WTC11 (cell line): ENCODE results near the gene TAF1L. TPM values are rescaled to one million over a fixed set of nuclear protein-coding genes. Genes with fewer than 3 reads are reported as not detected.
A peak's percentile ranks its signal among the peaks of the same experiment; 100 is the strongest.

Source experiments
- ATAC-seq: fragments of 200-7000 bp; cut with Tn5 transposase; 2 replicates; pipeline ENCODE4 v1.10.0; 2021; ENCODE audit warnings: mild to moderate bottlenecking, moderate library complexity
- CTCF ChIA-PET: fragments of 300-600 bp; sonication (Branson Sonifier 250); formaldehyde crosslinking; loops from one replicate; lab custom pipeline; 2021; ENCODE audit warnings: antibody characterized with exemption; lab: Charles Lee
- POLR2A ChIA-PET: fragments of 350-600 bp; sonication (Branson Sonifier 250); formaldehyde crosslinking; loops from one replicate; lab custom pipeline; 2021; ENCODE audit warnings: antibody characterized with exemption; lab: Charles Lee
- DNase-seq: peaks from one replicate; pipeline ENCODE4 v3.0.0; 2021; ENCODE audit warnings: low spot score
- H3K27ac Mint-ChIP-seq: 2 replicates; pipeline ENCODE4 v1.8.0; 2021; ENCODE audit warnings: mixed read lengths
- H3K27me3 Mint-ChIP-seq: 2 replicates; pipeline ENCODE4 v1.8.0; 2021; ENCODE audit warnings: low read depth, mild to moderate bottlenecking, moderate library complexity, mixed read lengths
- H3K36me3 Mint-ChIP-seq: 2 replicates; pipeline ENCODE4 v1.8.0; 2021; ENCODE audit warnings: mixed read lengths
- H3K4me1 Mint-ChIP-seq: 2 replicates; pipeline ENCODE4 v1.8.0; 2022; ENCODE audit warnings: mixed read lengths
- H3K4me3 Mint-ChIP-seq: 2 replicates; pipeline ENCODE4 v1.8.0; 2021; ENCODE audit warnings: mild to moderate bottlenecking, moderate library complexity, mixed read lengths
- H3K9me3 Mint-ChIP-seq: 2 replicates; pipeline ENCODE4 v1.8.0; 2021; ENCODE audit warnings: mixed read lengths
- ATF1 ChIP-seq: sonication (generic); formaldehyde crosslinking; IDR thresholded peaks from 2 replicates; pipeline ENCODE4 v1.8.1; 2023; ENCODE audit warnings: mild to moderate bottlenecking, moderate library complexity, missing genetic modification reagents
- FOXP1 ChIP-seq: sonication (generic); formaldehyde crosslinking; IDR thresholded peaks from 2 replicates; pipeline ENCODE4 v1.8.0; 2022; ENCODE audit warnings: missing genetic modification reagents, mild to moderate bottlenecking, moderate library complexity, borderline replicate concordance
- MYBL2 ChIP-seq: sonication (generic); formaldehyde crosslinking; IDR thresholded peaks from 2 replicates; pipeline ENCODE4 v1.8.1; 2023; ENCODE audit warnings: mild to moderate bottlenecking, moderate library complexity, missing genetic modification reagents
- NR2C2 ChIP-seq: sonication (generic); formaldehyde crosslinking; IDR thresholded peaks from 2 replicates; pipeline ENCODE4 v1.8.0; 2022; ENCODE audit warnings: mild to moderate bottlenecking, missing genetic modification reagents
- OVOL2 ChIP-seq: fragments of 250-450 bp; sonication (Bioruptor Pico); IDR thresholded peaks from 2 replicates; pipeline ENCODE4 v1.9.0; 2021; ENCODE audit warnings: mild to moderate bottlenecking, borderline replicate concordance
- SOX15 ChIP-seq: fragments of 250-450 bp; sonication (Bioruptor Pico); IDR thresholded peaks from 2 replicates; pipeline ENCODE4 v1.9.0; 2021; ENCODE audit warnings: mild to moderate bottlenecking
- SP1 ChIP-seq: sonication (generic); formaldehyde crosslinking; conservative IDR thresholded peaks from 2 replicates; pipeline ENCODE4 v1.8.1; 2022; ENCODE audit warnings: missing genetic modification reagents
- USF1 ChIP-seq: sonication (generic); formaldehyde crosslinking; IDR thresholded peaks from 2 replicates; pipeline ENCODE4 v1.8.0; 2022; ENCODE audit warnings: mild to moderate bottlenecking, missing genetic modification reagents
- ZBTB21 ChIP-seq: sonication (generic); formaldehyde crosslinking; IDR thresholded peaks from 2 replicates; pipeline ENCODE4 v1.8.1; 2023; ENCODE audit warnings: mild to moderate bottlenecking, missing genetic modification reagents, borderline replicate concordance
- ZNF532 ChIP-seq: fragments of 250-450 bp; sonication (Bioruptor Pico); IDR thresholded peaks from 2 replicates; pipeline ENCODE4 v1.9.0; 2021; ENCODE audit warnings: mild to moderate bottlenecking, borderline replicate concordance
- ZNF671 ChIP-seq: fragments of 250-450 bp; sonication (Bioruptor Pico); IDR thresholded peaks from 2 replicates; pipeline ENCODE4 v1.8.0; 2021; ENCODE audit warnings: mild to moderate bottlenecking
- total RNA-seq: library from RNA; stranded (reverse); gene quantifications from 3 replicates; pipeline ENCODE4 v1.2.3, GENCODE V29; 2021
- TF ChIP-seq, protein P1 (sequence below): sonication (generic); formaldehyde crosslinking; IDR thresholded peaks from 2 replicates; pipeline ENCODE4 v1.8.1; 2022; ENCODE audit warnings: mild to moderate bottlenecking, missing genetic modification reagents, moderate library complexity, borderline replicate concordance
- TF ChIP-seq, protein P2 (sequence below): sonication (generic); formaldehyde crosslinking; IDR thresholded peaks from 2 replicates; pipeline ENCODE4 v1.8.1; 2023; ENCODE audit warnings: mild to moderate bottlenecking, moderate library complexity, missing genetic modification reagents
- TF ChIP-seq, protein P3 (sequence below): sonication (generic); formaldehyde crosslinking; IDR thresholded peaks from 2 replicates; pipeline ENCODE4 v1.8.1; 2023; ENCODE audit warnings: mild to moderate bottlenecking, missing genetic modification reagents, moderate library complexity
- TF ChIP-seq, protein P4 (sequence below): fragments of 250-450 bp; sonication (Bioruptor Pico); conservative IDR thresholded peaks from 2 replicates; pipeline ENCODE4 v1.9.0; 2021; ENCODE audit warnings: mild to moderate bottlenecking

TAF1L gene
- total RNA-seq, 1 experiment from 2014 or later = 0.09 TPM

DNA sequence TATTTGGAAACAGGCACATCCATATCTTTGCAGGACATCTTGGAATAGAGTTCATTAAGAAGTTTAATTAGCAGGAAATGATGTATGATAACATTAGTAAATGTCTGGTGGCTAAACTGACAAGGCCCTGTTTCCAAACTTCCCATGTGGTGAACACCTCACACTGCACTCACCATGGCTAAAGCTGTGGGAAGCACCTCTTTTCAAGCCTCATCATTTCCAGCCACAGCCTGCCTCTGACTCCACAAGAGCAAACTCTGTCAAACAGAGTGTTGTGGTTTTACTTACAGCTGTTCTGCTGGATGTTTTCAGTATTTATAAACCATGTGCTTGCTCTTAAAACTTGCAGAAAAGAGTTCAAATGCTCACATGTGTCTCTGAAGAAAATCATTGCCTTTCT, 47.6 kb downstream of the TAF1L start:
- Mint-ChIP-seq H3K9me3 (peaks cover 10% of the 10 kb centered on the region), H3K27me3 (peaks cover 4% of the 10 kb centered on the region; the same call in 1 of the 2 replicates), H3K4me3 (no peak overlapping the region), H3K4me1 (no peaks in the 10 kb centered on the region), H3K27ac (no peak overlapping the region), H3K36me3 (no peaks in the 10 kb centered on the region)
- POLR2A ChIA-PET = no interaction called here
- DNase-seq (no peak), ATAC-seq (peak; percentile 41; the same call in 1 of the 2 replicates)
- CTCF ChIA-PET = interaction anchor here (1.1 to 3.2 kb wide), 4 partner anchors 8 to 381 kb away, joined by 3 to 31 read pairs (median 13); no protein-coding TSS in a partner anchor
- TF ChIP-seq, protein P1, sequence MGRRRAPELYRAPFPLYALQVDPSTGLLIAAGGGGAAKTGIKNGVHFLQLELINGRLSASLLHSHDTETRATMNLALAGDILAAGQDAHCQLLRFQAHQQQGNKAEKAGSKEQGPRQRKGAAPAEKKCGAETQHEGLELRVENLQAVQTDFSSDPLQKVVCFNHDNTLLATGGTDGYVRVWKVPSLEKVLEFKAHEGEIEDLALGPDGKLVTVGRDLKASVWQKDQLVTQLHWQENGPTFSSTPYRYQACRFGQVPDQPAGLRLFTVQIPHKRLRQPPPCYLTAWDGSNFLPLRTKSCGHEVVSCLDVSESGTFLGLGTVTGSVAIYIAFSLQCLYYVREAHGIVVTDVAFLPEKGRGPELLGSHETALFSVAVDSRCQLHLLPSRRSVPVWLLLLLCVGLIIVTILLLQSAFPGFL (CRISPR knock-in tag) = no peak
- TF ChIP-seq USF1 (CRISPR knock-in tag) (no peak), OVOL2 (CRISPR knock-in tag) (no peak), SOX15 (CRISPR knock-in tag) (no peak), ZNF532 (CRISPR knock-in tag) (no peak), ZBTB21 (CRISPR knock-in tag) (no peak), ATF1 (CRISPR knock-in tag) (no peak), SP1 (no peak), MYBL2 (no peak), NR2C2 (no peak), FOXP1 (CRISPR knock-in tag) (no peak), ZNF671 (CRISPR knock-in tag) (no peak)
- TF ChIP-seq, protein P2, sequence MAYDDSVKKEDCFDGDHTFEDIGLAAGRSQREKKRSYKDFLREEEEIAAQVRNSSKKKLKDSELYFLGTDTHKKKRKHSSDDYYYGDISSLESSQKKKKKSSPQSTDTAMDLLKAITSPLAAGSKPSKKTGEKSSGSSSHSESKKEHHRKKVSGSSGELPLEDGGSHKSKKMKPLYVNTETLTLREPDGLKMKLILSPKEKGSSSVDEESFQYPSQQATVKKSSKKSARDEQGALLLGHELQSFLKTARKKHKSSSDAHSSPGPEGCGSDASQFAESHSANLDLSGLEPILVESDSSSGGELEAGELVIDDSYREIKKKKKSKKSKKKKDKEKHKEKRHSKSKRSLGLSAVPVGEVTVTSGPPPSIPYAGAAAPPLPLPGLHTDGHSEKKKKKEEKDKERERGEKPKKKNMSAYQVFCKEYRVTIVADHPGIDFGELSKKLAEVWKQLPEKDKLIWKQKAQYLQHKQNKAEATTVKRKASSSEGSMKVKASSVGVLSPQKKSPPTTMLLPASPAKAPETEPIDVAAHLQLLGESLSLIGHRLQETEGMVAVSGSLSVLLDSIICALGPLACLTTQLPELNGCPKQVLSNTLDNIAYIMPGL (CRISPR knock-in tag) = no peak
- TF ChIP-seq, protein P3, sequence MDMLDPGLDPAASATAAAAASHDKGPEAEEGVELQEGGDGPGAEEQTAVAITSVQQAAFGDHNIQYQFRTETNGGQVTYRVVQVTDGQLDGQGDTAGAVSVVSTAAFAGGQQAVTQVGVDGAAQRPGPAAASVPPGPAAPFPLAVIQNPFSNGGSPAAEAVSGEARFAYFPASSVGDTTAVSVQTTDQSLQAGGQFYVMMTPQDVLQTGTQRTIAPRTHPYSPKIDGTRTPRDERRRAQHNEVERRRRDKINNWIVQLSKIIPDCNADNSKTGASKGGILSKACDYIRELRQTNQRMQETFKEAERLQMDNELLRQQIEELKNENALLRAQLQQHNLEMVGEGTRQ (CRISPR knock-in tag) = no peak
- TF ChIP-seq, protein P4, sequence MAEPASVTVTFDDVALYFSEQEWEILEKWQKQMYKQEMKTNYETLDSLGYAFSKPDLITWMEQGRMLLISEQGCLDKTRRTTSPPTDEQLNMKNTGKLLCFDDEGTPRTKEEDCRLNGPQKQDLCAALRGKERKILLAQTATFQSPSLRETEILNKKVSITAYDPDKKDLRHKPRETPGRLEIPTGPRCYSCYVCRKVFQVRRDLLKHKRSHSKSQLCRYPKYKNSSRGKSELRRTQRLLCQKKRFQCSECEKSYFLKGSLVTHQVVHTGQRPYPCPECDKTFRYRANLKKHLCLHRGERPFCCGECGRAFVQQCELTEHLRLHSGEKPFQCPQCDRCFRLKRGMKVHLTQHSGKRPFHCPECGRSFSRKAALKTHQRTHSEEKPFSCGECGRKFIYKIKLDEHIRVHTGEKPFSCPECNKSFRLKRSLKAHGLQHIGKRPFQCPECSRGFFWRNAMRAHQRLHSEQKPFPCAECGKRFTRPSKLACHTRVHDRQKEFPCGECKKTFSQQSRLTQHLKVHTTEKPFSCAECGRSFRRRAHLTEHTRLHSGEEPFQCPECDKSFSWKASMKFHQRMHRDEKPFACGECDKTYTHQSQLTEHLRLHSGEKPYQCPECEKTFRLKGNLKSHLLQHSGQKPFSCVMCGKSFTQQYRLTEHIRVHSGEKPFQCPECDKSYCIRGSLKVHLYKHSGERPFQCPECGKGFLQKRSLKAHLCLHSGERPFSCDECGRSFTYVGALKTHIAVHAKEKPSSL (CRISPR knock-in tag) = no peak
